NB4 (cell line): ENCODE measurements around the gene RABGAP1.

Experiments
- DNase-seq: peaks from one replicate; pipeline ENCODE4 v3.0.0; 2010; ENCODE audit warnings: low read depth
- H3K4me3 ChIP-seq: one replicate; pipeline ENCODE4 v1.5.1; 2011; ENCODE audit warnings: mild to moderate bottlenecking, low read depth, low read length, moderate library complexity
- CTCF ChIP-seq: IDR thresholded peaks from one replicate; pipeline ENCODE4 v1.5.1; 2012; ENCODE audit warnings: low read depth, low read length
- MAX ChIP-seq: IDR thresholded peaks from 2 replicates; pipeline ENCODE4 v1.6.1; 2011; ENCODE audit warnings: low read depth, low read length
- MYC ChIP-seq: IDR thresholded peaks from 2 replicates; pipeline ENCODE4 v1.6.1; 2011; ENCODE audit warnings: low read depth, low read length
- POLR2A ChIP-seq: IDR thresholded peaks from 2 replicates; pipeline ENCODE4 v1.6.1; 2011; ENCODE audit warnings: mild to moderate bottlenecking; ENCODE audit not compliant: insufficient read length; ENCODE audit errors: extremely low read depth

The RABGAP1 gene

GRCh38 chr9:123064716-123065115 is 123.9 kb downstream of the RABGAP1 start:
- no peak overlapping the region for H3K4me3 ChIP-seq
- TF ChIP-seq CTCF (no peak), MAX (no peak), POLR2A (no peak)
- DNase-seq = no peak

GRCh38 chr9:123065196-123065595 is 124.4 kb downstream of the RABGAP1 start:
- H3K4me3 ChIP-seq = no peak overlapping the region
- TF ChIP-seq POLR2A (no peak), MYC (no peak), CTCF (no peak), MAX (no peak)
- DNase-seq = no peak

- no peak for DNase-seq
Measured at GRCh38 chr9:123067136-123067535, 126.3 kb downstream of the RABGAP1 start.

GRCh38 chr9:123069010-123069481 is 128.2 kb downstream of the RABGAP1 start:
- no peak overlapping the region for H3K4me3 ChIP-seq
- TF ChIP-seq POLR2A (no peak), MAX (no peak), CTCF (no peak), MYC (no peak)
- no peak for DNase-seq

More at GRCh38 chr9:123067136-123067535, 126.3 kb downstream of the RABGAP1 start:
- TF ChIP-seq CTCF (no peak), MYC (no peak), MAX (no peak), POLR2A (no peak)
- no peak overlapping the region for H3K4me3 ChIP-seq

- H3K4me3 ChIP-seq = no peak overlapping the region
- no peak for DNase-seq
- TF ChIP-seq MAX (no peak), MYC (no peak), POLR2A (no peak), CTCF (no peak)
Measured at GRCh38 chr9:123070198-123070597, 129.4 kb downstream of the RABGAP1 start.

GRCh38 chr9:123072407-123072995 is 131.7 kb downstream of the RABGAP1 start:
- no peak for TF ChIP-seq MYC
- TF ChIP-seq POLR2A = no peak
- no peak for TF ChIP-seq MAX
- TF ChIP-seq CTCF = no peak
- H3K4me3 ChIP-seq = no peak overlapping the region
- no peak for DNase-seq
